Uterus (tissue), 2 donors: ENCODE data around the gene THOC5.

Source experiments
- CTCF ChIP-seq, 4 experiments: fragments of 200-600 bp in 2 of 4; fragments of 450-650 bp in 2 of 4; sonication (generic) in 2 of 4; IDR thresholded peaks; one replicate each; pipeline ENCODE4 v1.5.1; 2016 to 2019; ENCODE audit warnings: antibody characterized with exemption in 4 of 4, mild to moderate bottlenecking in 2 of 4, moderate library complexity in 1 of 4
- POLR2A ChIP-seq, 2 donors: fragments of 450-650 bp; IDR thresholded peaks; one replicate each; pipeline ENCODE4 v1.6.1; 2016; ENCODE audit warnings: antibody characterized with exemption in 2 of 2, mild to moderate bottlenecking in 1 of 2, moderate library complexity in 1 of 2

- no peak for TF ChIP-seq CTCF (IDR thresholded peaks at IDR 0.05)
- no peak for TF ChIP-seq POLR2A (IDR thresholded peaks at IDR 0.05)
Observed at GRCh38 chr22:29596408-29596807, 42.9 kb upstream of the THOC5 start.
